GM21528 (cell line): ENCODE measurements around the gene COL21A1.
"Not testable (repeated sequence)": the region's sequence is repeated elsewhere in the genome, so short reads cannot be mapped to it uniquely, and the experiment has no call there.

Experiments
- ATAC-seq: cut with Tn5 transposase; IDR thresholded peaks from one replicate; pipeline ENCODE4 v1.9.1; 2021; ENCODE audit warnings: mild to moderate bottlenecking, moderate library complexity; ENCODE audit not compliant: unreplicated experiment, low FRiP score

Gene COL21A1

GRCh38 chr6:56024931-56025330 is 222.4 kb downstream of the COL21A1 start:
- no peak for ATAC-seq

GRCh38 chr6:56023829-56024228 is 223.6 kb downstream of the COL21A1 start:
- no peak for ATAC-seq

GRCh38 chr6:56022678-56023077 is 224.7 kb downstream of the COL21A1 start:
- ATAC-seq, result no peak

GRCh38 chr6:56021943-56022342 is 225.4 kb downstream of the COL21A1 start:
- ATAC-seq, result no peak

GRCh38 chr6:56019973-56020372 is 227.4 kb downstream of the COL21A1 start:
- no peak for ATAC-seq

GRCh38 chr6:56017198-56017597 is 230.2 kb downstream of the COL21A1 start:
- no peak for ATAC-seq

- not testable (repeated sequence) for ATAC-seq
Measured at GRCh38 chr6:56014039-56014438, 233.3 kb downstream of the COL21A1 start.

GRCh38 chr6:56009636-56010035 is 237.7 kb downstream of the COL21A1 start:
- ATAC-seq, result no peak
